Right kidney (tissue), 1 donor: ENCODE data around the gene FOXP1.

Experiments used
- DNase-seq: peaks from one replicate; pipeline ENCODE4 v3.0.0-alpha.2; 2016

The FOXP1 gene

GRCh38 chr3:71206305-71207165 is 377.0 kb downstream of the FOXP1 start:
- DNase-seq: no peak

GRCh38 chr3:71203727-71204488 is 379.6 kb downstream of the FOXP1 start:
- DNase-seq: no peak

GRCh38 chr3:71202848-71203533 is 380.5 kb downstream of the FOXP1 start:
- no peak for DNase-seq

- DNase-seq: no peak
These were observed 381.6 kb downstream of the FOXP1 start for GRCh38 chr3:71201939-71202338.

- no peak for DNase-seq
These were observed 385.5 kb downstream of the FOXP1 start for GRCh38 chr3:71197841-71198565.

- no peak for DNase-seq
These were observed 388.0 kb downstream of the FOXP1 start for GRCh38 chr3:71195492-71195891.

- DNase-seq: no peak
These were observed 388.7 kb downstream of the FOXP1 start for GRCh38 chr3:71194785-71195184.

- no peak for DNase-seq
These were observed 392.5 kb downstream of the FOXP1 start for GRCh38 chr3:71191031-71191482.

- no peak for DNase-seq
These were observed 394.0 kb downstream of the FOXP1 start for GRCh38 chr3:71189480-71189879.

GRCh38 chr3:71187715-71188114 is 395.8 kb downstream of the FOXP1 start:
- DNase-seq: no peak

- DNase-seq: no peak
These were observed 396.7 kb downstream of the FOXP1 start for GRCh38 chr3:71186801-71187200.

- DNase-seq: no peak
These were observed 397.6 kb downstream of the FOXP1 start for GRCh38 chr3:71185733-71186455.

GRCh38 chr3:71184252-71184651 is 399.3 kb downstream of the FOXP1 start:
- DNase-seq: no peak

GRCh38 chr3:71183549-71183948 is 400.0 kb downstream of the FOXP1 start:
- DNase-seq: no peak

GRCh38 chr3:71180524-71180923 is 403.0 kb downstream of the FOXP1 start:
- no peak for DNase-seq

GRCh38 chr3:71177375-71177774 is 406.2 kb downstream of the FOXP1 start:
- DNase-seq: no peak

- no peak for DNase-seq
These were observed 407.2 kb downstream of the FOXP1 start for GRCh38 chr3:71176366-71176765.

GRCh38 chr3:71175691-71176365 is 407.7 kb downstream of the FOXP1 start:
- no peak for DNase-seq

- DNase-seq: no peak
These were observed 410.6 kb downstream of the FOXP1 start for GRCh38 chr3:71172951-71173350.

GRCh38 chr3:71172189-71172588 is 411.3 kb downstream of the FOXP1 start:
- no peak for DNase-seq

- no peak for DNase-seq
These were observed 412.3 kb downstream of the FOXP1 start for GRCh38 chr3:71171247-71171646.
